GM04503 (cell line): ENCODE data around the gene MEGF11.
"Not testable (repeated sequence)": the region's sequence is repeated elsewhere in the genome, so short reads cannot be mapped to it uniquely, and the experiment has no call there.

Experiments
- DNase-seq: peaks from one replicate; pipeline ENCODE4 v3.0.0-alpha.2; 2012; ENCODE audit warnings: low read depth

The MEGF11 gene

DNA sequence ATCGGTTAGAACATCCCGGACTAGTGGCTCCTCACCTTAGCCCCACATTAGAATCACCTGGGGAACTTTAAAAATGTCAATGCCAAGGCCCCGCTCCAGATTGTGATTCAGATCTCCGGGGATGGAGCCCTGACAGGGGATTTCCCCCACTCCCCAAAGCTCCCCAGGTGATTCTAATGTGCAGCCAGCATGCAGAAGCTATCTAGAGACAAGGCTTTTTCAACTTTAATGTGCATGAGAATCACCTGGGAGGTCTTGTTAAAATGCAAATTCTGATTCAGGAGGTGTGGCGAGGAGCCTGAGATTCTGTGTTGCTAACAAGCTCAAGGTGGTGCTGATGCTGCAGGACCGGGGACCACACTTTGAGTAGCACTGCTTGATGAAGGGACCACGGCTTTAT, 227.6 kb downstream of the MEGF11 start:
- DNase-seq: no peak

DNA sequence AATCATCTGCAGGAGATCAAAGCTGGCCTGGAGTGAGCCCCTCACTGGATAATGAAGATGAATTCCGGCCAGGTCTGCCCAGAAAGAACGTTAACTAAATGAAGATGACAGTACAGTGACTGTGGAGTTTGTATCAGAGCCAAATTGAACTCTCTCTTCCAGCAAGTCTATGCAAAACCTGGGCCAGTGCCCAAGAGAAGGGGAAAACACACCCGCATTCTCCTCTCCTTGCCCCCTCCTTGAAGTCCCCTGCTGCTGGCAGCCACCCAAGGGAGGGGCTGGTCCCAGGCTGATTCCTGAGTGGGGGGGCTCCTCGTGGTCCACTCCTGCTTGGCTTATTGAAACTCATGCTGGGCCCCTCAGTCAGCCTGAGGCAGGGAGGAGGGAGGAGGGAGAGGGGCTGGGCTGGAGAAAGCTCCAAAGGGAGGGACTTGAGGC, 228.5 kb downstream of the MEGF11 start:
- no peak for DNase-seq

DNA sequence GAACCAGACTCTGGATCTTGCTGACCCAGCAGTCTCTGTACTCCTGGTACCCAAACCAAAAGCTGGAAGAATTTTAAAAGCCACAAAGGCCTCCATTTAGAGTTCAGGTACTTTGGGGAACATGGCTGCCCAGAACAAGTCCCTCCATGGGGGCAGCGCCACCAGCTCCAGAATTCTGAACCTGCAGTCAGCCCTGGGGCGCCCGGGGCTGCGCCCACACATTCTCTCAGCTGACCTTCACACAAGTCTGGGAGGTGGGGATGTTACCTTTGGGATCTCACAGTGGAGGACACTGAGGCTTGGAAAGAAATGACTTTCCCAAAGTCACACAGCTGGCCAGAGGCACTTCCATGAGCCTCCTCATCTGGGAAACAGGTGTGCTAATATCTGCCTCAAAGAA, 229.4 kb downstream of the MEGF11 start:
- no peak for DNase-seq

DNA sequence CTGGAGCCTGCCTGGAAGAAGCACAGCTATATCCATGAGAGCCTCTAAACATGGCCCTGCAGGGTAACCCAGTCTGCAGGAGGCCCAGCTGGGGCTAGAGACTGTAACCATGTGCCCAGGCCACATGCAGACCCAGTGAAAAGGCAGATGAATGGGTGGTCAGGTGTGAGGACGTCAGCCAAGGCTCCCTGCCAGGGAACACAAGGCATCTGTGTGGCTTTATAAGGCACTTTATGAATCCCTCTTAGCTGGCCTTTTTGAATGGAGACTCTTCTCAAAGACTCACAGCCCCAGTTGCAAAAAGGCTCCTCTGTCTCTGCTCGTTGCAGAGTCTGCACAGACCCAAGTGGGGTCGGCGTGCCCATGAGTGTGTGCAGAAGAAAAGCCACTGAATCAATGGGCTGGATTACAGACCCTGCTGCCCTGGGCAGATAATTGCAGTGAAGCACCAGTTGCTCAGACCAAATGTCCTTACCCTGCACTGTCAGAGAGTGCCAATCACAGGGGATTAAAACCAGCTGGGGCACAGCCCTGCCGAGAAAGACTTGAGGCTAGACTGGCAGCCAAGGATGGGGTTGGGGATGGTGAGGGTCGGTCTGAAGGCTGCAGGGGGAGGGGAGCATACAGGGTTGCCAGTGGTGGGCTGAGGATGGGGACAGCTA, 230.1 kb downstream of the MEGF11 start:
- no peak for DNase-seq

DNA sequence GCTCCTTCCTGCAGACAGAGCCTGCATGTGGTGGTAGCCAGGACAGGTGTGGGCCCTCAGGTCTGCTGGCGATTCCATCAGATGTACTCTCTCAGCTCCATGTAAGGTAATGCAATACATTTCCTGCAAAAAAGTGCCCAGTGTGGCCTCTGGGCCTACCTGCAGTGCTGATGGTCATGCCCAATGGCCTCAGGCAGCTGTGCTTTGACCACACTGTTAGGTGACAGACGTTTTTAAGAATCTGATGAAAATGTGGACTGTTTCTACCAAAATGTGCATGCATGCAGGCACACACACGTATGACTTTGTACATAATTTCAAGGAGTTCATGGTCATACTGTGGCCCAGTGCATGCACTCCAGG, 231.4 kb downstream of the MEGF11 start:
- DNase-seq: no peak

DNA sequence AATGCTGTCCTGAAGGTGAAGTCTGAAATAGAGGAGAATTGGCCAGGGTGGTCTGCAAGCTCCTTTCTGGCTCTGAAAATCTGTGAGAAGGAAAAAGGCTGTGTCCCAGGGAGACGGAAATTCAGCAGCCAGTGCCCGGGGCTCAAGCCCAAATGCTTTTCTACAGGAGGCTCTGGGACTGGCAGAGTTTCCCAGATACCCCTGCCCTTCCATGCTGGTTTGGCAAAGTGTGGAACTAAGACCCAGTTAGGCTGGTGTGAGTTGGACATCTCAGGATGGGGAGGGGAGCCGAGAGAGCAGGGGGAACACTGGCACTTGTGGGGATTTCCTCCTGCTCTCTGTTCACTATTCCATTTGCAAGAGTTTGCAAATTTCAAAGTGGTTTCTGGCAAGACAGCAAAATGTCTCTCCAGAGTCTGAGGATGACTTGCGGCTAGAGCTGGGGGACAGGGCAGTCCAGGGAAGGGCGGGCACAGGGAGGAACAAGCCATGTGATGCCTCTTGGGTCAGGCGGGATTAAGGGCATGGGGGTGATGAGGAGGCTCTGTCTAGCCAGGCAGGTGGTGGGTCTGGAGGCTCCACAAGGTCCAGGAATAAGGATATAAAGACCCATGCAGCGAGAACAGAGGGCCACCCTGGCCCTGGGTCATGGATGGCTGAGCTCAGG, 231.9 kb downstream of the MEGF11 start:
- DNase-seq: no peak

DNA sequence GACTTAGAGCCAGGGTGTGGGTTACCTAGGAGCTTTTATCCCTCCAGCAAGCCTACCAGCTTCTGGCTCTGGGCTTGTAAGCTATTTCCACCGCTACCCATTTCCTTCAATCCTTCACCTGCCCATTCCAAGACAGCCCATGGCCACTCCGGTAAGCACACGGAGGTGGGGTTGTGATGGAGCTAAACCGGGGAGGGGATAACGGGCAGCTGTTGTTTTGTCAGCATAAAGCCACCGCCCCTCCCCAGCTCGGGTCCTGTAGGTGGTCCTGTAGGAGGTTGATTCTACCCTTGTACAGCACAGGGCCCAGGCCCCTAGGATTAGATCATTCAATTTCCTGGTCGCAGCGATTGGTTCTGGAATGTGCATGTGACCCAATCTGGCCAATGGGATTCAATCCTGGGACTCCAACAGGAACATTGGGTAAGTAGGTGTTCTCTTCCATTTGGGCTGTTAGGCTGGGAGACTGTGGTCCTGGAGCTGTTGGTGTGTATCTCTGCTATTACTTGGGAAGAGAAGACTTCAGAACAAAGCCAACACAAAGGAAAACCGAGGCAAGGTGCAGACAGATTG, 233.6 kb downstream of the MEGF11 start:
- no peak for DNase-seq

DNA sequence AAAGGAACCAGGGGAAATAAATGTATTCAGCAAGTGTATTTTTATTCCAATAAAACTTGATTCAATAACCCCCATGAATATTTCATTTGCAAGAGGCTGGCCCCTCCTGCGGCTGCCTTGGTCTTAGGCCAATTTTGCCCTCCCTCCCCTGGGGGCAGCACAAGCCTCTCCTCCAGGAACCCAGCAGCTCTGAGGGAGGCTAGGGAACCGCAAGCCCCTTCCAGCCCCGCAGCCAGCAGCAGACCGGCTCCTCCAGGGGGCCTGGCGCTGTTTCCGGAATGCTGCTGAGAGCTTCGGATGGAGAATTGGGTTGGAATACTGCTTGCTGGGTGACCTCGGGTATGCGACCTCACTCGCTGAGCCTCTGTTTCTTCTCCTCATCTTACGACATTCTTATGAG, 234.2 kb downstream of the MEGF11 start:
- DNase-seq: no peak

DNA sequence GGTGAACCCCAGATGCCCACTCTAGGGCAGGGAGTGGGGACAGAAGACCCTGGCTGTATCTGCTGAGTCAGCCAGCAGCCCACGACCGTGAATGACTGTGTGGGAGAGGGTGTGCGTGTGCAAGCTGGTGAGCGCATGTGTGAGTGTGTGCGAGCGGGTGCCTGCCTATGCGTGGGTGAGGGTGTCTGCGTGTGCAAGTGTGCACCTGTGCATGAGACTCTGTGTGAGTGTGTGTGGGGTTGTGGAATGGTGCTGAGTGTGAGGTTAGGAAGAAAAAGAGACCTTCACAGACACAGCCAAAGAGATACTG, 235.1 kb downstream of the MEGF11 start:
- no peak for DNase-seq

DNA sequence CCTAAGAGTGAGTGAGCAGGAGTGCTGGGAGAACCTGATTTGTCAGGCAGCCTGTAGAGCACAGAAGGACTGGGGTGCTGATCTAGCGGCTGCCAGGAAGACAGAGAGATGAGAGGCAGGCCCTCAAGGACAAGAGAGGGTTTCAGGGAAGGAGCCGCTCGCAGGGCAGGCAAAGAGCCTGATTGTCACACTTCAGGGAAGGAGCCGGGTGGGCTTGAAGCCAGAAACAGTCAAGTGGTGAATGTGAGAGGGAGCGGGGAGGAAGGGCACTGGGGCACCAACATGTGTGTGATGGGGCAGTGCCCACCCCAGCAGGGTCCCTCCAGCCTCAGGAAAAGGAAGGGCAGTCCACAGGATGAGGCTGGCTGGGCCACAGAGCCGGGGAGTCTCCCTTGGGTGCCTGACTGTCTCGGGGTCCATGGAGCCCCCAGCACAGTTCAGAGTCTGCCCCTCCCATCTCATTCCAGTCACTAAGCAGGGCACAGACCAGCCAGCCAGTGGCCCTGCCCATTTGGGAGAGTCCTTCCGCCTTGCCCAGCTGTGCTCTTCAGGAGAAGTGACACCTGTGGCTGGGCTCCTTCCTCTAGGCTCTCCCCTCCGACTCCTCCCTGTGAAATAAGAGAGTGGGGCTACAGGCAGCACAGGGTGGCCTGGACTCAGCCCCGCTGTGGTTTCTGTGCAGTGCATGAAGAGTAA, 235.6 kb downstream of the MEGF11 start:
- no peak for DNase-seq

DNA sequence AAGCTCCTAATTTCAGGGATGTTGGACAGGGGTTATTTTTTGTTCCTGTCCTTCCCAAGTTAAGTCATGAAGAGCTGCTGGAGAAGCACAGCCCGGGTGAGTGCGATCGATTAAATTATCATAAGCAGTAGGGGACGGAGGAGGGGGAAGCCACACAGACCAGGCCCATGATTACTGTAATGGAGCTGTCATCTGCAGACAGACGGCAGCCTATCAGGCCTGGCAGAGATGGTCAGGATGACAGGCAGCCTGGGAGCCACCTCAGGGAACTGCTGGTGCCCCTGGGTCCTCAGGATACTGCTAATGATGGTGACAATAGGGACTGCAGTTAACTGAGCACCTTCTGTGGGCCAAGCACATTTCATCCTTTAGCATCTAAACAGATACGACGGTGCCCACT, 236.6 kb downstream of the MEGF11 start:
- DNase-seq: no peak

DNA sequence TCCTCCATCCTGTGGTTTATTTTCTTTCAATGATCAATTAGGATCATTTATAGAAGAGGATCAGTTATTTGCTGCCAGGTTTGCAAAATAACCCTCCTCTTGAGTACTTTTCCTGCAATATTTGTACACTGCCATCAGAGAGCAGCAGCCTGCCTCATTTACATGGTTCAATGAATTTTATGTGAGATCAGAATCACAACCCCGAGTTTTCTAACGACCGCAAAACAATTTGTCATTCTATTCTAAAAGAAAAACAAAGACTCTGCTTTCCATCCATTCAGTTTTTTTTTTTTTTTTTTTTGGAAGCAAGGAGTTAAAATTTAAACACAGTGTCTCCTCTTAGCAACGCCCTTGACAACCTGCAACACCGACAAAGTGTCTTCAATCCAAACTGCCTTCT, 237.4 kb downstream of the MEGF11 start:
- DNase-seq: no peak

DNA sequence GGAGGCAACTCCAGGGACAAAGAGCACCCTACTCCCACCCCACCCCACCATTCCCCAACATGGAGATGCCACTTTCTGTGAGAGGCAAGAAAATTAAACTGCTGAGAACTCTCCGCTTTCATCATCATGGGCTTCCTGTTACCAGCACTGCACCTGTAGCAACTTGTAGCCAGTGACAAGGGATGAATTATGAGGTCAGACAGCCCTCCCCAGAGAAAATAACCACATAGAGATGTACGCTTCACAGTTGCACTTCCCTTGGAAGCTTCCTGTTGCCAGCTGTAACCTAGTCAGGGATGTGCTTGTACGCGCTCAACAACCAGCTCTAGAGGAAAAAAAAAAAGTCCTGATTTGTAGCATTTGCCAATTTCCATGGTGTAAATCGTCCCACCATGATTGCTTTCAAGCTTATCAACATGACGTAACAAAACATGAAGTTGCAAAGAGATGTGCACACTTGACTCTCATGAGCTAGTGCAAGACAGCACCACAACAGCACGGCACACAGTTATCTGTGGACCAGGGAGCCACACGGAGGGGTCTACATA, 238.8 kb downstream of the MEGF11 start:
- no peak for DNase-seq

DNA sequence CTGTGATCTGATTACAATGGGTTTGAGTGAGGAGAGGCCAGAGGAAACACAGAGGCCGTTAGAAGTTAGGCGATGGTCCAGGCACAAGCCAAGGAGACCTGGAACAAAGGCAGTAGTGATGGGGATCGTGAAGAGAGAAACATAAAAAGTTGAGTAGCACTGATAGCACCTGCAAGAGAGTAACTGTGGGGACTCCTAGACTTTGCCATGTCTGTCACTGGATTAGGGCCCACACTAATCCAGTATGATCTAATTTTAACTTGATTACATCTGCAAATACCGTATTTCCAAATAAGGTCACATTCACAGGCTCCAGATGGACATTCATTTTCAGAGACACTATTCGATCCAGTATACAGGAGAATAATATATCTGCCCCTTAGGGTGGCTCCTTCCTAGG, 239.5 kb downstream of the MEGF11 start:
- no peak for DNase-seq

DNA sequence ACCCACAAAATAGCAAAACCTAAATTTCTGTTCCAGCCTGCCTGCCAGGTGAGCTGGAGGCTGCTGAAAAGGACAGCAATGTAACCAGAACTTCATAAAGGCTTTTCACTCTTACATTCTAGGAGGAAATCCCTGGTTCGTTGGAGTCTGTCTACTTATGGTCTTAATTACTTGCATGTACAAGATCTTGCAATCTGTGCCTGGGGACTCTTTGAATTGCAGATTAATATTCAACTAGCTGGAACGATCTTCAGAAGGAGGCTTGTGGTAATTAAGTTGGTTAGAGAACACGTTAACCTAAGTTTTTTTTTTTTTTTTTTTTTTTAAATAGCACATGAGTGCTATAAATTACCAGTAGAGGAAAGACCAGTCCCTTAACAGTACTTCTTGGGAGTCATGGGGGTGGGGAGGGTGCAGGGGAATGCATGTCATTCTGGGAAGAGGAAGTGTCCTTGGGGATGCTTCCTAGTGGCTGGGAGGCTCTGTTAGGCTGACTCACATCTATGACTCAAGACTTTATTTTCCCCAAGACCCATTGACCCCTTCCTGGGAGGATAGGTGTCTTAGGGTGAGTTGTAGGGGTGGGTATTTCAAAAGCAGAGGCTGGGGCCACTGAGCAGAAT, 244.5 kb downstream of the MEGF11 start:
- DNase-seq: no peak

DNA sequence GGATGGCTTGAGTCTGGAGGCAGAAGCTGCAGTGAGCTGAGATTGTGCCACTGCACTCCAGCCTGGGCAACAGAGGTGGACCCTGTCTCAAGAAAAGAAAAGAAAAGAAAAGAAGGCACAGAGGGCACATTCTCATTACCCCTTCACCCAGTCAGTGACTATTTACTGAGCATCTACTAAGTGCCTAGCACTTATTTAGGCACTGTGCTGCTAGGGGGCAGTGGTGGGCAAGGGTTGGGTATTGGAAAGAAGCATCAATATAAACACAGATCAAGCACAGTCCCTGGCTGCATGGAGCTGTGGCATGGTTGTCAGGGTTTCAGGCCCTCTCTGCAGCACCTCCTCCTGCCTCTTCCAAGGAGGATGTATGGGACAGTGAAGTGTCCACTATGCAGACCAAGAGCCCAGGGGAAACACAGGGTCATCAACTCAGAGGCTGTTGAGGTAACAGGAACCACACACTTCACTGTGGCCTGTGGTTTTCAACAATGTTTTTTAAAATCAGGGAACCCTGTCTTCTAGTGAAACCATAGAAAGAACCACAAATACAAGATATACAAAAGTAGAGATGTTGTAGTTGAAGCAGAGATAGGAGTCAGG, 245.8 kb downstream of the MEGF11 start:
- DNase-seq: no peak

DNA sequence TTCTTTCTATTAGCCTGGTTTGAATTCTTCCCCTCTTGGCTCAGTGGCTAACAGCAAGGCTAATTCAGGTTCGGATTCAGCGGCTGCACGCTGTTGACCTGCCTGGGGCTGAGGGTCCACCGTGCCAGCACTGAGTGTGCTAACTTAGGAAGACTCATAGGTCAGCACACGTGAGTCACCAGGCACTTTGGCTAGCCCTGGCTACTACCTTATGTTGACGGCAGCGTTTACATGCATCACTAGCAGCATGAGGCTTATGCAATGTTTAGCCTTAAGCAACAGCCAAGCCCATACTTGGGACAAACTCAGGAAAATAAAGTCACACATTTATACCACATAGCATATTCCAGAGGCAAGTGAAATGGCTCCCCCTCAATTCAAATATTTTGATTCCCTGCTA, 246.6 kb downstream of the MEGF11 start:
- DNase-seq: no peak

DNA sequence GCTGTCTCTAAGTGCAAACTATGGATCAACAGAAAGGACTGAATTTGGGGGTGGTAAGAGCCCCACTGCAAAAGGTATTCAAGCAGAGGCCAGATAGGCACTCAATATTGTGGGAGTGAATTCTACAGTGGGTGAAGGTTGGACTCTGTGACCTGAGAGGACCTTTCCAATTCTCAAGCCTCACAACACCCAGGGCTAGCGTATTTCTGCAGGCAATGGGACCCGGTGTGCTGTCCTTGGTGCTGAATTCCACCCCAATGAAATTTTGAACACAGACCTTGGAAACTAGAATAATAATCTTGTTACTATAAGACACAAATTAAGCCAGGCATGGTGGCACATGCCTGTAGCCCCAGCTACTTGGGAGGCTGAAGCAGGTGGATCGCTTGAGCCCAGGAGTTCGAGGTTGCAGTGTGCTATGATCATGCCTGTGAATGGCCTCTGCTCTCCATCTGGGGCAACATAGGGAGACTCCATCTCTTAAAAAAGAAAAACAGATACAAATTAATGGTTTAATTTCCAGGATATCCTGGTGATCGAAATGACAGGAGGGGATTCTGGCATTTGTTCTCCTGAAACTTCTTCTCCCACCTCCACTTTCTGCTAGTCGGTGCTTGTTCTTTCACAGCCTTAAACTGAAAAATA, 248.8 kb downstream of the MEGF11 start:
- no peak for DNase-seq

DNA sequence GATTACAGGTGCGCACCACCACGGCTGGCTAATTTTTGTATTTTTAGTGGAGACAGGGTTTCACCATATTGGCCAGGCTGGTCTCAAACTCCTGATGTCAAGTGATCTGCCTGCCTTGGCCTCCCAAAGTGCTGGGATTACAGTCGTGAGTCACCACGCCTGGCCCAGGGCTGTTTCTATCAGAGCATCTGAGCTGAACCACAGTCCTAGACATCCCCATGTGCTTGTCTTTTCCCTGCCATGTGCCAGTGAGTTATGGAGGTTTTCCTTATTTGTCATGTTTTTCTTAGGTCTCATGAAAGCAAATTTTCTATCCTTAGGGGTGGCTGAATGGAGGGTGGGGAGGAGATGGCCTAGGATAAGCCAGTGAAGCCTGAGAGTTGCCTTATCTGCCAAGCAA, 250.4 kb downstream of the MEGF11 start:
- DNase-seq: not testable (repeated sequence)

DNA sequence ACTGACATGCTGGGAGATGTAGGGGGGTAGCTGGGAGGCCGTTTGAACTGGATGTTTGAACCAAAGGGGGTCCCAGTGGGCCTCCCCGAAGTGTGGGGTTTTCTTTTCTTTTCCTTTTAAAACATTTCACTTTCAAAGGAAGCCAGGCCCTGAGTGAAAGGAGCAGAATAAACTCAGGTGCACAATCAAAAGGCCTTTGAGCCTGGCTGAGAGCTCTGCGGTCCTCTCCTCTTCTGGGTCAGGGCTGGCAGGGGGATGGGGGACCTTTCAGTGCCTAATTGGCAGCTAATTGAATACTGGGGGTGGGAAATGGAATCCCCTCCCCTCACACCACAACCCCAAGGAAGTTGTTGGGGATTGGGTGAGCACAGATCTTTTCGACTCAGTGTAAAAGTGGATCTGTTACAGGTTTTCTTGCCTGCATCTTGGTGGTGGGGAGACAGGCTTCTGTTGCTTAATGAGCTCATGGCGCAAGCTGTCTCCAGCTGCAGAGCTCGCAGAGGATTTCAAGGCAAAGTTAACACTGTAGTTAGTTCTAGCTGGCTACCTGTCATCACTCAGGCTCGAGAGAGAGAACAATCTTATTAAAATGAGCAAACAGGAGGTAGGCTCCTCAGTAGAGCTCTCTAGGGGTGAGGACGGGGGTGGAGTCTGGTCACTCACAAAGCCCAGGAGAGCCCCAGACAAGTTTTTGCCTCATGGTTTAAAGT, 251.7 kb downstream of the MEGF11 start:
- no peak for DNase-seq

DNA sequence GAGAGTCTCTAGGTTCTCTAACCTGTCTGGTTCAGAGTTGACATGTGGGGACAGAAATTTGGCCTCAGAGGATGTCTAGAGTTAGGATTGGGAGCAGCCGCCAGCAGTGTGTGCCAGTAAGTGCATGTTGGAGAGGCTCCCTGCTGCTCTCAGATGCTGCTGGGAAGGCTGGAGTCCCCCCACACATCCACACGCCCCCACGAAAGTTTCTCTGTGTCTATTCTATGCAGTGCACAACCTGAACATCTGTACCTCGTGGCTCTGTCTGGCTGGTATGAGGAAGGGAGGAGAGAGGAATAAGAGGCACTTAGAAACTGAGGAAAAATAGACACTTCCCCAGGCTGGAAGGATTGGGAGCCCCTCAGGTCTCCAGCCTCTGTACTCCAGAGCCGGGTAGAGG, 252.5 kb downstream of the MEGF11 start:
- DNase-seq: no peak
